Stimulated activated CD8-positive, alpha-beta memory T cell treated with anti-CD3 and anti-CD28 coated beads, Interleukin-7, amount 100 ng/mL, for 1 hour (primary cell): ENCODE results near the gene GLRA1.
"Not testable (repeated sequence)": the region's sequence is repeated elsewhere in the genome, so short reads cannot be mapped to it uniquely, and the experiment has no call there.

Experiments used
- DNase-seq, 2 donors: peaks; one replicate each; pipeline ENCODE4 v3.0.0-alpha.2; 2020; ENCODE audit warnings: low read depth in 2 of 2

GLRA1 gene

GRCh38 chr5:151820271-151820670 is 104.4 kb downstream of the GLRA1 start:
- DNase-seq, result no peak

DNA sequence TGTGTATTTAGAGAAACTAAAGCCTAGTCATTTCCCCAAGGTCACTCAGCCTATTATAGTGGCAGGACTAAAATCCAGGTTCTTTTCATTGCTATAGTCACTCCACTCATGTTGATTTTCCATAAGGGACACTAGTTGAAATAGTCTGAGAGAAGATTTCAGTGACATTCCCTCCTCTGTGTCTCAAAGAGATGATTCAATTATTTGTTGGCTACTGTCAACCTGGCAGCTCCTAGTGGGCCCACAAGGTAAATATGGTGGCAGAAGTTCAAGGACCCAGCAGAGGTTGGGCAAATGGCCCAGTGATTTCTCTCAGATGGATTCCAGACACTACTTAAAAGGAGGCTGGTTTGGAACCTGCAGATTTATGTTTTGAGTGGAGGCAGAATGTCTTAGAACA is 104.8 kb downstream of the GLRA1 start:
- no peak for DNase-seq

- DNase-seq, result no peak
These were observed 109.6 kb downstream of the GLRA1 start for GRCh38 chr5:151815051-151815450.

GRCh38 chr5:151812757-151813309 is 111.8 kb downstream of the GLRA1 start:
- no peak for DNase-seq

DNA sequence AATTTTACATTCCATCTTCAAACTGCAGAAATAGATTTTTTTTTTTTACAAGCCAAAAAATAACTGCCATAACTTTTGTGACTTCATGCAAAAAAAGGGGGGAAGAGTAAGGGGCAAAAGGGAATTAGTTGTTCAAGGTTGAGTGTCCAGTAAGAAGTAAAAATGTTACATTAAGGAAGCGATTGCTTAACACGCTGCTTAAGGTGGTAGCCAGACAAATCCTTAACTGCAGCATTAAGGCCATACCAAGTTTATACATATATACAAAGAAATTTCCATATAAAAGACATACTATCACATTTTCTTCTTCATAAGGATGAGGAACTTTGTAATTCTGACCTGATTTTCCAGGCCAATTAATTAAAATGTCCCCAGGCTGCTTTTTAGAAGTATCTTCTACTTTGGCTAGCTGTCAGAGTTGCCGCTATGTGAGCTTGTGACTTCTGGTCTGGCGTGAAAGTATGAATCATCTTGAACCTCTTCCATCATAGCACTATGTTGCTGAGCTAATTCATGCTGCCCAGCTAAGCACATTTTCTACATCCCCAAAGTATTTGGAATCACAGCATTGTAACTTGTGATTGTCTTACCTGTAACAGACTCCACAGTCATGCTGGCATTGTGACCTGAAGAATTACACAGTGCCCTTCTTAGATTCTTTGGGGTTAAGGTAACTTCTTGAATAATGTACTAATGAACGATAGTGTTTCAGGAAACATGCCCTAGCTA is 112.9 kb downstream of the GLRA1 start:
- no peak for DNase-seq

DNA sequence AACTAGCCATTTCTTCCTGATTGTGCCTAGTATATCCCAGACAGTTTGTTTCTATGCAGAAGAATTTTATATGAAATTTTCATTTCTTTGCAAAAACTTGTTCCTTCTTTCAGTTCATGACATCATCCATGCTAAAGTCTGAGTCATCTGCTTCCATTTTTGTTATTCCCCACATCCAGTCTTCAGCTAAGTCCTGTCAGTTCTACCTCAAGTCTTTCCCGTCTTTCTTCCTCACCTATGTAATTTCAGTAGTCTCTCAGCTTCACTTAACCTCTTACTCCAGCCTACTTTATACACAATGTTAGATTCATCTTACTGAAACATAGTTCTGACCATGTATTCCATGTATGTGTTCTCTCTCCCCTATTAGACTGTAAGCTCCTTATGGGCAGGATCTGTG is 113.8 kb downstream of the GLRA1 start:
- no peak for DNase-seq

GRCh38 chr5:151810449-151810848 is 114.2 kb downstream of the GLRA1 start:
- DNase-seq, result no peak

GRCh38 chr5:151808451-151809169 is 116.0 kb downstream of the GLRA1 start:
- no peak for DNase-seq

GRCh38 chr5:151805414-151806223 is 119.0 kb downstream of the GLRA1 start:
- no peak for DNase-seq

DNA sequence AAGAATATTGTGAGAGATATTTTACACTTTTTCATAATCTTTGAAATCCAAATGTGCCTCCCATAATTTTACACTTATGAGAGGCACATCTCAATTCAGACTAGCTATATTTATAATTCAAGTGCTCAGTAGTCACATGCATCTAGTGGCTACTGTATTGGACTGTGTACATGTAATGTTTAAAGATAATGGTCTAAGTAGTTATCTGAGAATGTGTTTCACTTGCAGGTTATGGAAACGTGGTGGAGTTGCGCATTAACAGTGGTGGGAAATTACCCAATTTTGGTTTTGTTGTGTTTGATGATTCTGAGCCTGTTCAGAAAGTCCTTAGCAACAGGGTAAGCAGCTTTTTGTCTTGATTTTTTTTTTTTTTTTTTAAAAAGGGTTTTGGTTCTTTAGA is 124.1 kb downstream of the GLRA1 start:
- no peak for DNase-seq

DNA sequence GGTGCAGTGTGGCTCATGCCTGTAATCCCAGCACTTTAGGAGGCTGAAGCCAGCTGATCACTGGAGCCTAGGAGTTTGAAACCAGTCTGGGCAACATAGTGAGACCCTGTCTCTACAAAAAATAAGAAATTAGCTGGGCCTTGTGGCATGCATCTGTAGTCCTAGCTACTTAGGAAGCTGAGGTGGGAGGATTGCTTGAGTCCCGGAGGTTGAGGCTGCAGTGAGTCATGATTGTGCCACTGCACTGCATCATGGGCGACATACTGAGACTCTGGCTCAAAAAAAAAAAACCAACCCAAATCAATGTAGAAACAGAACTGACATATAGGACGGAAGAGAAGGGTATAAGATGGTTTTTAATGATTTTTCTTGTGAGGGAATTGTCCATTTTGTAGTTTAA is 125.2 kb downstream of the GLRA1 start:
- DNase-seq, result no peak

DNA sequence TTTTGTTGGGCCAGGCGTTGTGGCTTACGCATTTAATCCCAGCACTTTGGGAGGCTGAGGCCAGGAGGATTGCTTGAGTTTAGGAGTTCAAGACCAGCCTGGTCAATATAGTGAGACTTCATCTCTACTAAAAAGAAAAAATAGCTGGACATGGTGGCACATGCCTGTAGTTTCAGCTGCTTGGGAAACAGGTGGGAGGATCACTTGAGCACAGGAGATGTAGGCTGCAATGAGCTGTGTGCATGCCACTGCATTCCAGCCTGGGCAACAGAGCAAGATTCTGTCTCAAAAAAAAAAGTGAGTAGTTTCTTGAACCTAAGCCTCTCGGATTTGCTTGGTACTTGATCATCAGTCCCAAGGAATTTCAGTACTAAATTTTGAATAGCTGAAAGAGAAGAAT is 126.0 kb downstream of the GLRA1 start:
- DNase-seq, result no peak

DNA sequence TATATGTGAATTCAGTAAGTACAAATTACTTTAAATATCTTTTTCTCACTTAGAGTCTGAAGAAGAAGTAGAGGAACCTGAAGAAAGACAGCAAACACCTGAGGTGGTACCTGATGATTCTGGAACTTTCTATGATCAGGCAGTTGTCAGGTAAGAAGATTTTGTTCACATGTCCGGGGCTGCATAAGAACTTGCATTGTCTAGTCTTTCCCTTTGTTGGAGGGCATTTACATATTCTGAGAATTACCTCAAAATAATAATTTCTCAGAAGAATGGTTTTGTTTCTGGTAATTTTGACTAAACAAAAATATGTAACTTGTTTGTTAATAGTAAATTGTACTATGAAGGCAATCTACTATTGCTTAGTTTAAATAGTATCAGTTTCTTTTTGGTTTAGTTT is 129.2 kb downstream of the GLRA1 start:
- DNase-seq, result no peak

DNA sequence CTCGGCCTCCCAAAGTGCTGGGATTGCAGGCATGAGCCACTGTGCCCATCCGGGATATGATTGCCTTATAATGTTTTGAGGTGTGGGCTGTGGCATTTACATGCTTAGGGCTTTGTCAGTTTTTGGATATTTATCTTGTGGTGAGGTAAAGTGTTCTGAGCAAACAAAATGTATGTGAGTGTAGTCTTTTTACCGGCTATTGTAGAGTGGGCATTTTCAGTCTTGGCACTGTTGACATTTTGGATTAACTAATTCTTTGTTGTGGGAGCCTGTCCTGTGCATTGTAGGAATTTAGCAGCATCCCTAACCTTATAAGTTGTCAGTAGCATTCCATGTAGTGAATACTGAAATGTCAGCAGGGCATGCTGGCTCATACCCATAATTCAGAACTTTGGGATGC is 131.3 kb downstream of the GLRA1 start:
- DNase-seq, result no peak

- DNase-seq, result no peak
These were observed 136.8 kb downstream of the GLRA1 start for GRCh38 chr5:151787817-151788216.

- no peak for DNase-seq
These were observed 138.2 kb downstream of the GLRA1 start for GRCh38 chr5:151786468-151786867.

- no peak for DNase-seq
These were observed 140.5 kb downstream of the GLRA1 start for GRCh38 chr5:151784141-151784540.

DNA sequence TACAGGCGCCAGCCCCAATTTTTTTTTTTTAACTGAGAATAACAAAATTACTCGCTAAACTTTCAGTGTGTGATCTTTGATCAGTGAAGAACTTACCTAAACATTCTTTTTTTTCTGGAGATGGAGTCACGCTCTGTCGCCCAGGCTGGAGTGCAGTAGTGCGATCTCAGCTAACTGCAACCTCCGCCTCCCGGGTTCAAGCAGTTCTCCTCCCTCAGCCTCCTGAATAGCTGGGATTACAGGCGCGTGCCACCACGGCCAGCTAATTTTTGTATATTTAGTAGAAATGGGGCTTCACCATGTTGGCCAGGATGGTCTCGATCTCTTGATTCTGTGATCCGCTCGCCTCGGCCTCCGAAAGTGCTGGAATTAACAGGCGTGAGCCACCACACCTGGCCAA is 141.0 kb downstream of the GLRA1 start:
- DNase-seq, result not testable (repeated sequence)

DNA sequence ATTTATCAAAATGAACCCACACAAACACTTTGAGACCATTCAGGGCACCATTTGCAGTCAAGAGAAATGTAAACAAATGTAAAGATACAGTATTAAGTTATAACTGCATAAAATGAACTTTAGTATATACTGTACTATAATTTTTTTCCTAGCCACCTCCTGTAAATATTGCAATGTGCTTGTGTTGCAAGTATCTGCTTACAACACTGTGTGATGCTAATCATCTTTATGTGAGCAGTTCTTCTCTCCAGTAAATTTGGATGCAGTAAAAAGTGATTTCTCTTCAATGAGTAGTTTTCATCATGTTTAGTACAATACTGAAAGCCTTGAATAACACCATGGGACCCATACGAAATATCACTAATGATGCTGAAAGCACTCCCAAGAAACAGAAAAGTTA is 143.4 kb downstream of the GLRA1 start:
- no peak for DNase-seq

- no peak for DNase-seq
These were observed 144.3 kb downstream of the GLRA1 start for GRCh38 chr5:151780348-151780747.

DNA sequence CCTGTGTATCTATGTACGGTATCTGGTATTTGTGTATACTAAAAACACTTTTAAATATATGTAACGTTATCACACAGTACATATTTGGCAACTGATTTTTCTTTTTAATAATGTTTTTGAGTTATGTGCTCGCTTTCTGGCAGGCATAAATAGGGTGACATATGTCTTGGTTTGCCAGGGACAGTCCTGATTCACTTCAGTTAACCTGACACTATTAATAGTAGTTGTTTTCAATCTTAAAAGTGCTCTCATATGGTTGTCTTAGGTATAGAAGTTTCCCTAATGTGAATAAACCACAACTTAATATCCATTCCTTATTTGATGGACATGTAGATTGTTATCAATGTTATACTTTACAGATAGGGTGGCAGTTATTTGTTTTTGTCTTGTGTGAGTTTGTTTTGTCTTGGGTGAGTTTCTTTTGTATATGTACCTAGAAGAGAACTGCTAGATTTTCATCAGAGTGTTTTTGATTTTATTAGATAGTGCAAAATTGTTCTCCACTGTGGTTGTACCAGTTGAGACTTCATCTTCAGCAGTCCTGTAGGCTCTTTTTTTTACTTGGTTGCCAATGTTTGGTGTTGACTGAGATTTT is 145.0 kb downstream of the GLRA1 start:
- DNase-seq, result no peak

- no peak for DNase-seq
These were observed 149.5 kb downstream of the GLRA1 start for GRCh38 chr5:151775025-151775606.
